Ammon's horn (tissue), 1 donor: ENCODE measurements around the gene KIF2C.
A peak's percentile ranks its signal among the peaks of the same experiment; 100 is the strongest.
"Not testable (repeated sequence)": the region's sequence is repeated elsewhere in the genome, so short reads cannot be mapped to it uniquely, and the experiment has no call there.

ENCODE experiments used
- DNase-seq: peaks from one replicate; pipeline ENCODE4 v3.0.0-alpha.2; 2016; ENCODE audit warnings: low spot score

Gene KIF2C

DNA sequence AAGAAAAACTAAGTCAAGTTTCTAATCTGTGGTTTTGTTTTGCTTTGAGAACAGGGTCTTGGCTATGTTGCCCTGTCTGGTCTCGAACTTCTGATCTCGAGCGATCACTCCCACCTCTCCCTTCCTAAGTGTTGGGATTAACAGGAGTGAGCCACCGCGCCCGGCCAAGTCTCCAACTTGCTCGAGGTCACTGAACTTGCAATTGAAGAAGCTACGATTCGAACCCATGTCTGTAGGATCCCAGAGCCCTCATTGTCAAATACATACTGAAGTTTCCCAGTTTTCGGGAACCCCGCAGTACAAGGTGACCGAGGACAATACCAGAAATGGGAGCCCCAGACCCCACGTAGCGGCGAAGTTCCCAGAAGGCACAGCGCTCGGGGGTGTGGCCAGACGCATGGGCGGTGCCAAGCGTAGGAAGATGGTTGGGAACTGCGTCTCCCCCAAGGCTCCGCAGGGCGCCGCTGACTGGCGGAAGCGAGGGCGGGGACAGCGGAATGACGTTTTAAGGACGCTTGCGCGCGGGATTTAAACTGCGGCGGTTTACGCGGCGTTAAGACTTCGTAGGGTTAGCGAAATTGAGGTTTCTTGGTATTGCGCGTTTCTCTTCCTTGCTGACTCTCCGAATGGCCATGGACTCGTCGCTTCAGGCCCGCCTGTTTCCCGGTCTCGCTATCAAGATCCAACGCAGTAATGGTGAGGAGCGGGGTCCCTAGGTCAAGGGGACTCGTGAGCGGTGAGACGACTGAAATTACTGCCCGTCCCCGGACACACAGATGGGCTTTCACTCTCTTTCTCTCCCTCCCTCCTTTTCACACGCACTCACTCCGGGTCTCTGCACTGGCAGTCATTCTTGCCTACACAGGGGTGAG is at the start of gene KIF2C:
Gene KIF2C (plus strand): TSS at position 531 of the 872 bp plus-strand sequence. CDS start 96 bp downstream, at position 627.
- DNase-seq, result peak; percentile 98

GRCh38 chr1:44693159-44693558 is 46.5 kb upstream of the KIF2C start:
- DNase-seq, result no peak

DNA sequence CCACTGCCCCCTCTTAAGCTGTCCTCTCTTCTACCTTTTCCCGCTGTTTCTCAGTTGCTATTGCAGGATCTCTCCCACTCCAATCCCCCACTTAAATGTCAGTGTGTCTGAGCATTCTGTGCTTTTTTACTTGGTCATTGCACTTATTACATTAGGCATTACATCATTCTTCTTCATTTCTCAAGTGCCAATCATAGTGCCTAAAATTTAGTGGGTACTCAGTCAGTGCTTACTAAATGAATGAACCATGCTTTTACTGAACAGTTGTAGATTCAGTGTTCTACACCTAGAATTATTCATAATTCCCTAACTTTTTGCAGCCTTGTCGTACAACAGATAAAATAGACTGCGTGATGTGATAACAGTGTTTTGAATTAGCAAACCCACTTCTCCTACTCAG is 45.7 kb upstream of the KIF2C start:
- no peak for DNase-seq

DNA sequence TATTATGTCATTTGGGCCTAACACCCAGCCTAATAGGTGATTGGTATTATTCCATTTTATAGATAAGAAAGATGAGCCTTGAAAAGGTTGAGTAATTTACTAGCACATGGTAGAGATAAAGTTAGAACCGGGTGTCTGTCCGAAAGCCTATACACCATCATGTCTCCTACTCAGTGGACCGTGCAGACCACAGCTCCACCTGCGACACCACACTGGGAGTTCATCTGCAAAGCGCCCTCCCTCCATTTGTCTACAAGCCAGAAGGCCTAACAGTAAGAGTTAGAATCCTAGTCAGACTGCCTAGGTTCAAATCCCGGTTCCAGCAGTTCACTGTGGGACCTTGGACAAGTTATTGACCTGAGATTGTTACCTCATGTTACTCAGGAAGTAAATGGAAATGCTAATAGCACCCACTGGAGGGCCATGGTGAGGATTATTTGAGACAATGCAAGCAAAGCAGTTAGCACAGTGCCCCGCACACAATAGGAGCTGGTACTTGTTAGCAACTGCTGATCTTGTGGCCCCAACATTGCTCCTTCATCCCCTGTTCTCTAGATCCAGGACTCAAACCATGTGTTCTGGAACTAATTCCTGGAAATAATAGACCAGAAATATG is 44.7 kb upstream of the KIF2C start:
- no peak for DNase-seq

DNA sequence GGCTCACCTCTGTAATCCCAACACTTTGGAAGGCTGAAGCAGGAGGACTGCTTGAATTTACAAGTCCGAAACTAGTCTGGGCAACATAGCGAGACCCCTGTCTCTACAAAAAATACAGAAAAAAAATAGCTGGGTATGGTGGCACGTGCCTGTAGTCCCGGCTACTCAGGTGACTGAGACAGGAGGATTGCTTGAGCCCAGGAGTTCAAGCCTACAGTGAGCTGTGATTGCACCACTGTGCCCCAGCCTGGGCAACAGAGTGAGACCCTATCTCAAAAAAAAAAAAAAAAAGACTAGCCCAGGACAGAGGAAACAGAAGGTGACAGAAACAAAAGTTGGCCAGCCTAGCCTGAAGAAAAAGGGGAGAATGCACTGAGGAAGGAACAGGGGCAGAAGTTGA is 44.0 kb upstream of the KIF2C start:
- no peak for DNase-seq

DNA sequence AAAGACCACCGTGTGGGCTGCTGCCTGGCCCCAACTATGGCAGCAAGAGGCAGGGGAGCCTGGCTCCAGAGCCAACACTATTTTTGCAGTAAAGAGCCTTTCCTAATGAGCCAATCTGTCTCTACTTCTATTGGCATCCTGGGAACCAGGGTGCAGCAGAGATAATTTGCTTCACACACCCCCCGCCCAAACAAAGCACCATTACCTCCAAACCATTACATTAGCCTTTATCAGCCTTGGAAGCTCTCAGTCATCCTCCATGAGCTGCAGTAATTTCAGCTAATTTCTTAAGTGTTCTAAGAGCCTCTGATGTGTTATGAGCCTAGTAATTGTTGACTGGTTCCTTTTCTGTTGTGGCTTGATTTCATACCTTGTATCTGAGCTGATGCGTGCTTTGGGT is 43.5 kb upstream of the KIF2C start:
- DNase-seq, result no peak

DNA sequence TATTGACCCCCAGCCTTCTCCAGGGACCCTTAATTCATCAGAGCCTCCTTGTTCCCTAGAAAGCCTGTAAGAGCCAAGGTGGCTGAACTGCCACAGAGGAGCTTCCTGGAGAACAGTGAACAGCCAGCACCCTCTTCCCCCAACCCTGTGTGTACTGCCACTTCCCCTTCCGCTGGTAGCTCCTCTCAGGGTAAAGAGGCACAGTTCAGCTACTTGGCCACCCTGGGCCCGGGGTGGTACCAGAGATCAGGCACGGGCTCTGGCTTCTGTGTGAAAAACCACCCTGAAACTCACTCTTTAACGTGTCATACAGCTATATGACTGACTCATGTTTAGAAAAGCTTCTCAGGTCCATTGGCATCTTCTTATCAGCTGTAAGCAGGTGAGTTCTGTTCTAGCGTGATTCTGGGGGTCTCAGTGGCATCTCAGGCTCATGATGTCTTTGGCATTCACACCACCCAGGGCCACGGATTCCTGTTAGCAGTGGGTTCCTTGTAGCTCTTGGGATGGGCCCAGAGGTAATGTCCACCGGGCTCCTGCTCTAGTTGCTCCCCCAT is 42.8 kb upstream of the KIF2C start:
- DNase-seq, result no peak

- DNase-seq, result no peak
Measured at GRCh38 chr1:44698138-44698537, 41.5 kb upstream of the KIF2C start.

GRCh38 chr1:44699375-44699774 is 40.3 kb upstream of the KIF2C start:
- not testable (repeated sequence) for DNase-seq

DNA sequence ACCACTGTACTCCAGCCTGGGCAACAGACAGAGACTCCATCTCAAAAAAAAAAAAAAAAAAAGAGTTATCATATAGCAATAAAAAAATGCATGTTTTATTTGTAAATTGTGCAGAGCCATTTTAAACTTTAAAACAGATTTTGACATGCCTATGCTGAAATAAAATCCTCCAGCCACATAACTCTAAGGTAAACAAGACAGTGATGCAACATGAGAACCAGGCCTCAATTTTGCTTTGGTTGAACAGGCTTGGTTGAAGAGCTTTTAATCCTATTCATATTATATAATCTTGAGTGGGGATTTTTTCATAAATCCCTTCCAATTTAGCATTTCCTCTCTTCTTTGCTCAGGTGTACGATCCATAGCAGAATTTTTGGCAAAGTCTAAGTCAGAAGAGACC is 39.1 kb upstream of the KIF2C start:
- DNase-seq, result no peak

DNA sequence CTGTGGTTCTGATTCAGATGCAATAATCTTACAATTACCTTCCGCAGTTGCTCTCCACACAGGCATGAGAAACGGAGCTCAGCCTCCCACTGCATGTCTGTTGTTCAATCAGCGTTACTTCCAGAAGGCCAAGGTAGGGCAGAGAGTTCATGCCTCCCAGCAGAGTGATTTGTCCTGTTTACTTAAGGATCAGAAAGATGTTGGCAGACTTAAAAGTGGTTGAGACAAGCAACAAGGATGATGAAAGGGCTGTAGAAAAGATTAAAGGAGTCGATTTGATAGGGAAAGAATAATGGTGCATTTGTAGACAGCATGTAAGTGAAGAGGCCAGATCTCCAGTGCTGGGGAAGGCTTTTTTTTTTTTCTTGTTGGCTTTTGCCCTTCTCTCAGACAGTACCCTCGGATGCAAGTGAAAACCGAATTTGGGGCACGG is 38.5 kb upstream of the KIF2C start:
- no peak for DNase-seq

DNA sequence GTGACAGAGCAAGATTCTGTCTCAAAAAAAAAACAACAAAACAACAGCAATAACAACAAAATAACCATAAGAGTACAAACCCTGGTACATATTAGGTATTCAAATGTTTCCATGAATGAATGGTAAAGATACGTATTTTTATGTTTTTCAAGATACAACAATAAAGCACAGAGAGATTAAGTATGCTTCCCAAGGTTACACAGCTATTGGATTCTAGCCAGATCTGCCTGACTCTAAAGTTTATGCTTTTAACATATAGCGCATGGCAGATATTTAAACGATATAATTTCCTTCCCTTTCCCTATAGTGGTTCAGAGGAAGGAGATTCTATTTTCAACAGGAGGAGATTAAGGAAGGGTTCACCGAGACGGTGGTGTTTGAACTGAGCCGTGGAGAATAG is 34.2 kb upstream of the KIF2C start:
- no peak for DNase-seq

DNA sequence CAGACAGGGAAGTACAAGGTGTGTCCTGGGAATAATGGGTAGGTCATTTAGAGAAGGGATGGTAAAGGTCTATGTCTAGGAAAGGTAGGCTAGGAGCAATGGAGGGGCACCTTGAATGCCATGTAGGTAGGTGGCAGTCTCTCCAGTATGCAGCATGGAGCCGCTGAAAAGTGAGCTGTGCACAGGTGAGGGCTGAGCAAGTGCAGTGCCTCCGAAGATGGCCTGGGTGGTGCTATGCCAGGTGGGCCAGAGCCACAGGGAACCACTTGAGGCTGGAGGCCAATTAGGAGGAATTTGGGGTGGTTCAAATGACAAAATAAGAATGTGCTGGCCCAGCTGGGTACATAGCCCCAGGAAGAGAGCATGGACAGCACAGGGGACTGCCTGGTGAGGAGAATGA is 33.7 kb upstream of the KIF2C start:
- DNase-seq, result no peak

- DNase-seq, result no peak
Measured at GRCh38 chr1:44707112-44707881, 32.3 kb upstream of the KIF2C start.

DNA sequence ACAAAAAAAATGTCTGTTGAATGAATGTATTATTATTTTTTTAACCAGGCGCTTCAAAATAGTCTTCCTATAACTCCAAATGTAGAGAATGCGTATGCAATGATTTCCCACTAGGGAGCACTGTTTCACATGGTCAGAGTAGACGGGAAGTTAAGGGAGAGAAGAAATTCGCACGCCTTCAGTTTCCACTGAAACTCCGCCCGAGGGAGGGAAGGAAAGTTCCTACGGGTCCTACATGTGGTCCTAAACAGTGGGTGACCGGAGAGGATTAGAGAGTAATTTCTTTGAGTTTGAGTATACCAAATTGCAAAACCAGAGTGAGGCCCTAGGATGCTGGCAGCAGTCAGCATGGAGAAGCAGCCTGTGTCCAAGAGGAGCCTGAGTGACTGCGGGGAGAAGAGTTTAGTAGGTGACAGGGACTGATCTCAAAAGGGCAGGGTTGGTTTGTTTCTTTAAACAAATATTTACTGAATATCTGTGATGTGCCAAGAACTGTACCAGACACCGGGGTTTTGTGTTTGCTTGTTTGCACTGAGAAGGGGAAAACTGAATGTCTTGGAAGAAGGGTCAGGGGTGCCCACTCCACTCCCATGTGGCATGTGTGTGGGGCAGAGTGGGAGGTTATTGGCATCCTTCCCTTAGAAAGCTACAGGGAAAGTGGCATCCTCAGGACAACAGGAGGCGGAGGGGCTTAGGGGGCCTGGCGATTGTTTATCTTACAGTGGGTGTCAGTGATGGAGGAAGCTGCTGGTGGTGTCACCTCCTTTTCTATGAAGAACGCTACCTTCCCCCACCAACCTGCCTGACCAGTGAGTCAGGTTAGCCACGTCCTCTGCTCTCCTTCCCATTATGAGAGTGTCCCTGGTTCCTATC is 31.4 kb upstream of the KIF2C start:
- peak; percentile 58 for DNase-seq

DNA sequence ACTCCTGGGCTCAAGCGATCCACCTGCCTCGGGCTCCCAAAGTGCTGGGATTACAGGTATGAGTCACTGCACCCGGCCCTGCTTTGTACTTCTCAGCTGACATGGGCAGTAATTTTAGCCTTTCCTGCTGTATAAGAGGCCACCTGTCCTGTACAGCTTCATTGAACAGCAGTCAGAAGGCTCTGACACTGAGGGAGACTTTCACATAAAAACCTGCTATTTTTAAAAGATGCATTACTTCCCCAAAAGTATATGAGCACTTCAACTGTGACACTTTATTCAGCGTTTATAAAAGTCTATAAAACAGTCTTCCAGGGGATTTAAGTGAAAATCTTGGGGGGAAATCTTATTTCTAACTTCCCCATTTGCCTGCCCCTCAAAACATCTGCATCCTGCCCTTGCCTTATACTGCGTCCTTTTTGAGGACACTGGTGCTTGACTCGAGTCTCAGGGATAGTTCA is 26.3 kb upstream of the KIF2C start:
- DNase-seq, result no peak

DNA sequence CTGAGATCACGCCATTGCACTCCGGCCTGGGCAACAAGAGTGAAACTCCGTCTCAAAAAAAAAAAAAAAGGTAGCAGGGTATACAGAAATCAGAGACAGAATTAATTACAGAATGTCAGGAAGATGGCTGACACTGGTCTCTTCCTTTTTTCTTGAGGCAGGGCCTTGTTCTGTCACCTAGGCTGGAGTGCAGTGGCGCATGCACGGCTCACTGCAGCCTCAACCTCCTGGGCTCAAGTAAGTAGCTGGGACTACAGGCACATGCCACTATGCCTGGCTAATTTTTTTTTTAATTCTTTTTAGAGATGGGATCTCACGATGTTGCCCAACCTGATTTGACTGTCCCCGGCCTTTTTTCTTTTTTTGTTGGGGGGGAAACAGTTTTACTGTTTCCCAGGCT is 25.1 kb upstream of the KIF2C start:
- DNase-seq, result no peak

DNA sequence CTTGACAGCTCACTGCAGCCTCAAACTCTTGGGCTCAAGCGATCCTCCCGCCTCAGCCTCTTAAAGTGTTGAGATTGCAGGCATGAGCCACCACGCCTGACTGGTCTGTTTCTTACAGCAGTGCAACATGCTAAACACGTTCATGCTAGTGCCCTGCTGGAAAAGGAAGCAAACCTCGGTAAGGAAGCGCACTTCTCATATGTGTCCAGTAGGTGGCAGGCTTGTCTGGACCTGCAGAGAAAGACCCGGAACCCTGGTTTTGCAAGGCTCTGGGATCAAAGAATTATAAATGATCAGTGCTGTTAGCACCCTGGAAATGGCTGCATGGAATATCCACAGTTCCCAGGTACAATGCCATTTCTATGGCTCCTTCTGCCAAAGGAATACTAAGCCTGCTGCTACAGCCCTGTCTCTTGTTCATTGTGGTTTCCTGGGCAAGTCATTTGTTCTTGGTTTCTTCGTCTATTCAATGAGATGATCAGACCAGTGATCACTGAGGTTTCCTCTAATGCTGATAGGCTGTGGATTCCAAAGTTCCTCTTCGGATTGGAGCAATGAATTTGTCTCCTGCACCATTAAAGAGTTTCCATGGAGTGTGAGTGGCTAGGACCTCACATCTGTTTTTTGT is 24.6 kb upstream of the KIF2C start:
- peak; percentile 89 for DNase-seq

GRCh38 chr1:44717156-44717555 is 22.5 kb upstream of the KIF2C start:
- DNase-seq, result no peak

GRCh38 chr1:44717653-44718052 is 22.0 kb upstream of the KIF2C start:
- no peak for DNase-seq

DNA sequence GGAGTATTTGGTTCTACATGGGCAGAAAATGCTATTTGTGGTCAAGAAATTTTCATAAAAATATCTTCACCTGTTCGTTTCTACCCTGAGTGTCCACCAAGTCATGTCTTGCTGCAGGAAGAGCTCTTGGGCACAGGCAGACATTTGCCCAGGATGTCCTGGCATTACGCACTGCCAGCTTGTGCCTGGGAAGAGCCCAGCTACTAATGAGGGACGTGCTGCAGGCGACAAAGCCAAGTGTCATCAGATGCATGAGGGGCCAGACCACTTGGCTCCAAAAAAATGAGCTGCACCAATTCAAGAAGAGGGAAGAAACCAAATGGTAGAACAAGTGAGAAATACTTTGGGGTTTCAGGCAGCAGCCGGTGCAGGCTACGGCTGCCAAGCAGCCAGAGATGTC is 21.5 kb upstream of the KIF2C start:
- DNase-seq, result no peak
